Esophagus squamous epithelium (tissue), 4 donors: ENCODE data around the gene KLK6.

Experiments
- POLR2A ChIP-seq, 4 donors: fragments of 450-650 bp; IDR thresholded peaks; one replicate each; pipeline ENCODE4 v1.6.1; 2017; ENCODE audit warnings: antibody characterized with exemption in 4 of 4, mild to moderate bottlenecking in 4 of 4, moderate library complexity in 3 of 4
- TF ChIP-seq, protein P1 (sequence below), 6 experiments: fragments of 450-650 bp in 4 of 6; fragments of 200-600 bp in 2 of 6; sonication (generic) in 2 of 6; IDR thresholded peaks; one replicate each; pipeline ENCODE4 v1.5.1; 2016 to 2019; ENCODE audit warnings: antibody characterized with exemption in 6 of 6, mild to moderate bottlenecking in 4 of 6, moderate library complexity in 4 of 6

GRCh38 chr19:50943074-50943828 is 26.1 kb downstream of the KLK6 start:
- no peak for TF ChIP-seq POLR2A (IDR thresholded peaks at IDR 0.05)
- TF ChIP-seq, protein P1, sequence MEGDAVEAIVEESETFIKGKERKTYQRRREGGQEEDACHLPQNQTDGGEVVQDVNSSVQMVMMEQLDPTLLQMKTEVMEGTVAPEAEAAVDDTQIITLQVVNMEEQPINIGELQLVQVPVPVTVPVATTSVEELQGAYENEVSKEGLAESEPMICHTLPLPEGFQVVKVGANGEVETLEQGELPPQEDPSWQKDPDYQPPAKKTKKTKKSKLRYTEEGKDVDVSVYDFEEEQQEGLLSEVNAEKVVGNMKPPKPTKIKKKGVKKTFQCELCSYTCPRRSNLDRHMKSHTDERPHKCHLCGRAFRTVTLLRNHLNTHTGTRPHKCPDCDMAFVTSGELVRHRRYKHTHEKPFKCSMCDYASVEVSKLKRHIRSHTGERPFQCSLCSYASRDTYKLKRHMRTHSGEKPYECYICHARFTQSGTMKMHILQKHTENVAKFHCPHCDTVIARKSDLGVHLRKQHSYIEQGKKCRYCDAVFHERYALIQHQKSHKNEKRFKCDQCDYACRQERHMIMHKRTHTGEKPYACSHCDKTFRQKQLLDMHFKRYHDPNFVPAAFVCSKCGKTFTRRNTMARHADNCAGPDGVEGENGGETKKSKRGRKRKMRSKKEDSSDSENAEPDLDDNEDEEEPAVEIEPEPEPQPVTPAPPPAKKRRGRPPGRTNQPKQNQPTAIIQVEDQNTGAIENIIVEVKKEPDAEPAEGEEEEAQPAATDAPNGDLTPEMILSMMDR (IDR thresholded peaks at IDR 0.05) = no peak
